Measurements from ENCODE around the gene GPRC5D. TPM values are rescaled to one million over a fixed set of nuclear protein-coding genes. Genes with fewer than 3 reads are reported as not detected.

GPRC5D gene
- total RNA-seq, 1 experiment from 2014 or later: 0.33 TPM

GRCh38 chr12:12987421-12987820, 35.5 kb upstream of the GPRC5D start:
- Mint-ChIP-seq H3K27me3 (ENCODE audit: low read depth) (no peaks in the 10 kb centered on the region), H3K27ac (no peak overlapping the region), H3K9me3 (no peaks in the 10 kb centered on the region), H3K4me1 (peaks cover 43% of the 10 kb centered on the region), H3K36me3 (peaks cover 39% of the 10 kb centered on the region), H3K4me3 (no peak overlapping the region)
- POLR2A ChIA-PET: no interaction called here
- ATAC-seq (no peak), DNase-seq (ENCODE audit: low spot score) (no peak)
- CTCF ChIA-PET: interaction anchor here (2.0 kb wide), 1 partner anchor 95 kb away, joined by 4 read pairs; no protein-coding TSS in a partner anchor
- TF ChIP-seq AR (CRISPR knock-in tag; IDR thresholded peaks at IDR 0.05): no peak
- no peak for TF ChIP-seq AFF4 (CRISPR knock-in tag; IDR thresholded peaks at IDR 0.05; ENCODE audit: borderline replicate concordance)
- no peak for TF ChIP-seq RORB (CRISPR knock-in tag; IDR thresholded peaks at IDR 0.05)
- no peak for TF ChIP-seq PRRX2 (CRISPR knock-in tag; IDR thresholded peaks at IDR 0.05)
- no peak for TF ChIP-seq EMX1 (CRISPR knock-in tag; IDR thresholded peaks at IDR 0.05)
- TF ChIP-seq E2F5 (CRISPR knock-in tag; IDR thresholded peaks at IDR 0.05): no peak
- TF ChIP-seq ZNF532 (CRISPR knock-in tag; IDR thresholded peaks at IDR 0.05; ENCODE audit: borderline replicate concordance): no peak
- no peak for TF ChIP-seq SMAD4 (CRISPR knock-in tag; IDR thresholded peaks at IDR 0.05)
- TF ChIP-seq RELA (CRISPR knock-in tag; IDR thresholded peaks at IDR 0.05; ENCODE audit: borderline replicate concordance): no peak
- TF ChIP-seq ELF4 (CRISPR knock-in tag; IDR thresholded peaks at IDR 0.05; ENCODE audit: low read depth): no peak
- no peak for TF ChIP-seq ATF3 (CRISPR knock-in tag; conservative IDR thresholded peaks at IDR 0.05)
- TF ChIP-seq ZNF232 (CRISPR knock-in tag; IDR thresholded peaks at IDR 0.05): no peak
- TF ChIP-seq SOX15 (CRISPR knock-in tag; IDR thresholded peaks at IDR 0.05): no peak
- no peak for TF ChIP-seq ATF6 (CRISPR knock-in tag; IDR thresholded peaks at IDR 0.05)

Measured in WTC11 (cell line).